ENCODE measurements around the gene SLC30A9.

Gene SLC30A9

DNA sequence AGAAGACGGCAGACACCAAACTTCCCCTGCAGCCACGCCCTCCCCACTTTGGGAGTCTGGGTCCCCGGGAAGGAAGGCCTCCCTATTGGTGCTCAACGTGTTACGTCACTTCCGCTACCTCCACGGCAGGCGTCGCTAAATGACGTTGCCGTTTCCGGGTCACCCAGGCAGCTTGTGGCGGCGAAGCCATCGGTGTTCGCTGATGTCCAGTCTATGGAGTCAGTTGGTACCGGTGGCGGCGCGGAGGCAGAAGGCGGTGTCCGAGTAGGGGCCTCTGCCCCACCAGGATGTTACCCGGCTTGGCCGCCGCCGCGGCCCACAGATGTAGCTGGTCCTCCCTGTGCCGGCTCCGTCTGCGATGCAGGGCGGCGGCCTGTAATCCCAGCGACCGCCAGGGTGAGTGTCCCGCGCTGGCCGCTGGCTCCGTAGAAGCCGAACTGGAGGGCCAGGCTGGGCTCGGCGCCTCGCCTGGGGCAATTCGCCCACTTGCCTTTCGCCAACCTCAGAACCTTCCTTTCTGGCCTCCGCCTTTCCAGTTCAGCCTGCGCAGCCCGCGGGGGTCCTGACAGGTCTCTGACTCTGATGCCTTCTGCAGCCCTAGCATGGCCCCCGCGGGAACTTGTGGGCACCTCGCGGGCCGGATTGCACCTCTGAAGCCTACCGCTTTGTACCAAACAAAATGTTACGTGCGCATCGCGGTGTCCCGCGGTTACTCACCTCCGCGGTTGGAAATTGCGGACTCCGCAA lies at the start of gene SLC30A9:
Gene SLC30A9 (plus strand): TSS at position 166 of the 747 bp plus-strand sequence. CDS start 122 bp downstream, at position 288.
- DNase-seq (ENCODE audit: low read depth) = peak; percentile 86

DNA sequence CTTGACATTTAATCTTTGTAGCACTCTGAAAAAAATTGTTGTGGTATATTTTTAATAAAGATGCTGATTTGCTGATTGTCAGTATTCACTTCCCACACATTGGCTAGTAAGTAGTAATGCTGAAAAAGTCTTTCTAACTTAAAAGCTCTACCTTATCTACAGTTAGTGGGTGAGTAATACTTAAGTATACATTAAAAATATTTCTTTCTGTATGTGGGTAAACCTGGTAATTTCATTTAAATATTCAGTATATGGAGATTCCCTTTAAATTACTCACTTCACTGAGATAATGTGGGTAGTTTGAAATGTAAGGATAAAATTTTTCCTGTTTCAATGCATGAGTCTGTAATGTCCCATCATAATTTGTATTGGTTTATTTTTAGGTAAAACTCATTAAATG lies 49.5 kb upstream of the SLC30A9 start:
- DNase-seq (ENCODE audit: low read depth) = no peak

- no peak for DNase-seq (ENCODE audit: low read depth)
Observed at GRCh38 chr4:41943506-41943905, 46.8 kb upstream of the SLC30A9 start.

GRCh38 chr4:41944089-41944488 lies 46.2 kb upstream of the SLC30A9 start:
- no peak for DNase-seq (ENCODE audit: low read depth)

DNA sequence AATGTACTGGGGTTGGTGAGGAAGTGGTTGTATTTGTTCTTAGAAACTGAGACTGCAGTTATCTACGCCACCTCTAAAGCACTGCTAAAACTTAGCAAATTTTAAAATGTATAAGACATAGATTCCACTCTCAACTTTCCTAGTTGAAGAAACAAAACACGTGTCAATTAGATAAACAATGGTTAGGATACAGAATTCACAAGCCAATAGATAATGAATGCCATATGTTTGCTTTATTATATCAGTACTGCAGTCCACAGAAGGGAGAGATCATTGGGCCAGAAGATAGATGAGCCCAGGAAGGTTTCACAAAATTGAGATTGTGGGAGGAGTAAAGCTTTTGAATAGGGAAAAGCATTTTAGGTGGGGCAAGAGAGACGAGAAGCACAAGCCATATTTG lies 40.8 kb upstream of the SLC30A9 start:
- DNase-seq (ENCODE audit: low read depth) = no peak

GRCh38 chr4:41957634-41958033 lies 32.7 kb upstream of the SLC30A9 start:
- DNase-seq (ENCODE audit: low read depth) = no peak

DNA sequence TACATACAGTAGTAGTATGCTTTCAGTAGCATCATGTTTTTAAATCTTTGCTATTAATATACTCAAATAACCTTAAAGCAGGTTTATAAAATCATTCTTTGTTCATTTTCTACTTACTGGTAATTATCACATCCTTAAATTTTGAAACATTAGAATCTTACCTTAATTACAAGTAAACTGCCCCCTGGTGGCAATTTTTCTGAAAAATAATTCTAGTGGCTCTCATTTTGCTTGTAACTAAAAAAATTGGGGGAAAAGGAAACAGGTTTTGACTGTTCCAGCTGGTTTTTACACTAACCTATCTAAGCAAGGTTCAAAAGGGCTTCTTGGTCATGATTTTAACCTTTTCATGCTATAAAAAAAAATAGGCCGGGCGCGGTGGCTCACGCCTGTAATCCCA lies 27.2 kb upstream of the SLC30A9 start:
- DNase-seq (ENCODE audit: low read depth) = no peak

DNA sequence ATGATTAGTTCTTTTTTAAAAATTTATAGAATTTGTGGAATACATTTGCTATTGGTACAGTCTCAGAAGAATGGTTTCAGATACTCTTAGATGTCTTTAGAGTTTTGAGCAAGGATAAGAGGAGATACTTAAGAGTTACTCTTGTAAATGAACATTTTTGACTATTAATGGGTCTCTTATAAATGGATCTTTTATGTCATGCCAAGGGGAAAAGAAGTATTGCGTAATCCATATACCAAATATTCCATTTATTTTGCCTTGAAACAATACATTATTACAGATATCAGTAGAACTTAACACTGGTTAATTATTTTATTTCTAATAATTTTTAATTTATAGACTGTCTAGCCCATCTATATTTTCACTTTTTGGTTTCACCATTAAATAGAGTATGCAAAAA lies 25.9 kb upstream of the SLC30A9 start:
- no peak for DNase-seq (ENCODE audit: low read depth)

DNA sequence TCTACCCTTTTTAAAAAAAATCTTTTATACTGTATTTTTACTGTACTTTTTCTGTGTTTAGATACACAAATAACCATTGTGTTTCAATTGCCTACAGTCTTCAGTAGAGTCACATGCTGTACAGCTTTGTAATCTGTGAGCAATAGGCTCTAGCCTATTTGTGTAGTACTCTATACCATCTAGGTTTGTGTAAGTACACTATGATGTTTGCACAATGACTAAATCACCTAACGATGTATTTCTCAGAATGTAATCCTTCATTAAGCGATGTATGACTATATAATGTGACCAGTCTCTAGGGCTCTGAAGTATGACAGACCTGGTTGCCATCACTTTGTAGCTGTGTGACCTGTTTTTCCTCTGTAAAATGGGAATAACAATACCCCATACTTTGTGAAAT lies 22.9 kb upstream of the SLC30A9 start:
- no peak for DNase-seq (ENCODE audit: low read depth)

DNA sequence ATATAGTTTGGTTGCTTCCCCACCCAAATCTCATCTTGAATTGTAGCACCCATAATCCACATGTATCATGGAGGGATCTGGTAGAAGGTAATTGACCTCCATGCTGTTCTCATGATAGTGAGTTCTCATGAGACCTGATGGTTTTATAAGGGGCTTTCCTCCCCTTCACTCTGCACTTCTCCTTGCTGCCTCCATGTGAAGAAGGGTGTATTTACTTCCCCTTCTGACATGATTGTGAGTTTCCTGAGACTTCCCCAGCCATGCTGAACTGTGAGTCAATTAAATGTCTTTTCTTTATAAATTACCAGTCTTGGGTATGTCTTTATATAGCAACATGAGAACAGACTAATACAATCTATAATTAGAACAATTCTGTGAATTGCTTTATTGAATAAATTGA lies 20.7 kb upstream of the SLC30A9 start:
- no peak for DNase-seq (ENCODE audit: low read depth)

DNA sequence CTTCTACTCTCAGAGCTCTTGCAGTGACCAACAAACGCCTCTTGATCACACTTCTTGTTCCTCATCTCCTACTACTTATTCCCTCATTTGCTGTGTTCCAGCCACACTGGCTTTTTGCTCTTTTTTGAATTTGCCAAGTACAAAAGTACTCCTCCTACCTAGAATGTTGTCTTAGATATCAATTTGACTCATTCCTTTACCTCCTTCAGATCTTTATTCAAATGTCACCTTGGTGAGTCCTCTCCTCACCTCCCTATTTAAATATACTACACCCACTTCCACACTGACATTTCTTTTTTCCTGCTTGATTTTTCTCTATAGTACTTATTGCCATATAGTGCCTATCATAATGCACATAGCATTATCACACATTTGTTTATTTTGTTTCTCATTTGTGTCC lies 15.0 kb upstream of the SLC30A9 start:
- no peak for DNase-seq (ENCODE audit: low read depth)

DNA sequence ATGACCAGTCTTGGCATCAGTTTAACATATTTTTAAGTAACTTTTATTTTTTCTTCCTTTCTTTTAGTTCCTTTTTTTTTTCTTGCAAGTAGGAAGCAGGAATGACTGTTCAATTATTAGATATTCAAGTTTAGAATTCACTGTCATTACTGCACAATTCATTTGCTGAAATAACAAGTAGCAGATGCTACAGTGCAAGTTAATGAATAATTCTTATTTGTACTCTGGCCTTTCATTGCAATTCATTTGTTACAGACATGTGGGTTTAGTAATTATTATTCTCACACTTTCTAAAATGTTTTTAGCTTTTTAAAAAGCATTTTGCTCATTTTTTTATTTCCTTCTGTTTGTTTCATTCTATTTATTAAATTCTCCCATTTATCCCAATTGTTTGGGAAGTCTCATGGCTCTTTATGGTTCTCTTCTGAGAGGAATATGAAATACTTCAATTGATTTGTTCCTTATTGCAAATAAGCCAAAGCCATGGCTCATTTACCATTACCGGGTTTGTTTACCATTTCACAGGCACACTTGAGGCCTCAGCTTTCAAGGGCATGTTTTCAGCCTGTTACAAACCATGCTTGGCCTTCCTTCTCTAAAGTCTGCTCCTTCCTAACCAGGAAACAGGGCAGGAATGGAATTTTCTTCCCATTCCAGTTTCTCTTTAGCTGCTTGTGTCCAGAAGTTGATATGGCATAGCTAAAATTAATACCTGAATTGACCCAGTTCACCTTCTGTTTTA lies 13.4 kb upstream of the SLC30A9 start:
- DNase-seq (ENCODE audit: low read depth) = no peak

GRCh38 chr4:41977709-41978108 lies 12.6 kb upstream of the SLC30A9 start:
- DNase-seq (ENCODE audit: low read depth) = no peak

GRCh38 chr4:41981456-41981855 lies 8.9 kb upstream of the SLC30A9 start, which contains the start of gene DCAF4L1:
Gene DCAF4L1, plus strand, starts transcription at chr4:41981756. Its CDS starts 37 bp downstream, at chr4:41981793.
- DNase-seq (ENCODE audit: low read depth) = no peak

DNA sequence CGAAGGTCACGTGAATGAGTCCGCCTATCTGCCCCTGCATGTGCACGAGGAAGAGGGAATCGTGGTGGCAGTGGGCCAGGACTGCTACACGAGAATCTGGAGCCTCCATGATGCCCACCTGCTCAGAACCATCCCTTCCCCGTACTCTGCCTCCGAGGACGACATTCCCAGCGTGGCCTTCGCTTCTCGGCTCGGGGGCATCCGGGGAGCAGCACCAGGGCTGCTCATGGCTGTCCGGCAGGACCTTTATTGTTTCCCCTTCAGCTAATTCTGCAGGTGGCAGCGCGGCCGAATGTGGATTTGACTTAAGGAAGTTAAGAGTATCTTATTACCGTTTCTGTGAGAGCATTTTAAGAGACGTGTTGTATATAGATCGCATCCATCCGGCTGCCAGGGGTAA lies 7.6 kb upstream of the SLC30A9 start:
- DNase-seq (ENCODE audit: low read depth) = no peak

DNA sequence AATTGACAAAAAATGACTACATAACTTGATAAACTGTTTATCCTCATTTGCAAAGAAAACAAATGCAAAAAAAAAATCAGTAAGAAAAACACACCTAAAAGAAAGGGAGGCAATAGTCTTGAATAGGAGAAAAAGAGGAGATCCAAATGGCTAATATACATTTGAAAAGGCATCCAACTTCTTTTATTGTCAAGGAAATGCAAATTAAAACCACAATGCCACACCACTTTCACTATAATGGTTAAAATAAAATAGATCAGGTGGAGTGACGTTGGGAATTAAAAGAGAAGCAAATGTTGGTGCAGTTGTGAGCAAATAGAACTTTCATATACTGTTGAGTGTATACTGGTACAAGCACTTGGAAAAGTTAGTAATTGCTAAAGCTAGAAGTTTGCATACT lies 5.2 kb upstream of the SLC30A9 start:
- DNase-seq (ENCODE audit: low read depth) = no peak

- DNase-seq (ENCODE audit: low read depth) = no peak
Observed at GRCh38 chr4:41989994-41990364, 351 bp upstream of the SLC30A9 start.

GRCh38 chr4:41991916-41992767 lies 1.8 kb downstream of the SLC30A9 start:
- no peak for DNase-seq (ENCODE audit: low read depth)

GRCh38 chr4:41992967-41993857 lies 2.9 kb downstream of the SLC30A9 start:
- DNase-seq (ENCODE audit: low read depth) = no peak

GRCh38 chr4:41994461-41994985 lies 4.2 kb downstream of the SLC30A9 start:
- DNase-seq (ENCODE audit: low read depth) = no peak

DNA sequence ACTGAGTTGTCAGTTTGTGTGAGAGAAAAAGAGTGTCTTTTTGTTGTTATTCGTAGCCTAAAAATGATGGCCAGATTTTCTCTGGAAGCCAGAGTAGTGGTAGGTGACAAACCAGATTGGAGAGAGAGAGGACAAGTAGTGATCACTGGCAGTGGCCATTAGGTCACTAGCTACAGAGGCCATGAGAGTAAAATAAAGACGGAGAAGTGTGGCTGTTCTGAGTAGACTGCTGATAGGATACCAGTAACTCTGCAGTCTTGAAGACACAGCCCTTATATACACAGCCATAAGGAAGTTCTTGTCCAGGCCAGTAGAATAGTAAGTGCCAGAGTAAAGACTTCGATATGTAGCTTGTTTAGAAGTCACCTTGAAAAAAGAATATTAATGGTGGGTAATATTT lies 7.7 kb downstream of the SLC30A9 start:
- DNase-seq (ENCODE audit: low read depth) = no peak

All from activated T-cell treated with anti-CD3 and anti-CD28 coated beads for 48 hours (primary cell).